ENCODE measurements around the gene TNFRSF21.
"Not testable (repeated sequence)": the region's sequence is repeated elsewhere in the genome, so short reads cannot be mapped to it uniquely, and the experiment has no call there.

The TNFRSF21 gene

GRCh38 chr6:47283993-47284392 lies 25.7 kb downstream of the TNFRSF21 start:
- H3K36me3 ChIP-seq: no peaks in the 10 kb centered on the region
- H3K27me3 ChIP-seq: no peaks in the 10 kb centered on the region
- H3K9me3 ChIP-seq: no peaks in the 10 kb centered on the region
- H3K27ac ChIP-seq: no peak overlapping the region
- TF ChIP-seq, protein P1, sequence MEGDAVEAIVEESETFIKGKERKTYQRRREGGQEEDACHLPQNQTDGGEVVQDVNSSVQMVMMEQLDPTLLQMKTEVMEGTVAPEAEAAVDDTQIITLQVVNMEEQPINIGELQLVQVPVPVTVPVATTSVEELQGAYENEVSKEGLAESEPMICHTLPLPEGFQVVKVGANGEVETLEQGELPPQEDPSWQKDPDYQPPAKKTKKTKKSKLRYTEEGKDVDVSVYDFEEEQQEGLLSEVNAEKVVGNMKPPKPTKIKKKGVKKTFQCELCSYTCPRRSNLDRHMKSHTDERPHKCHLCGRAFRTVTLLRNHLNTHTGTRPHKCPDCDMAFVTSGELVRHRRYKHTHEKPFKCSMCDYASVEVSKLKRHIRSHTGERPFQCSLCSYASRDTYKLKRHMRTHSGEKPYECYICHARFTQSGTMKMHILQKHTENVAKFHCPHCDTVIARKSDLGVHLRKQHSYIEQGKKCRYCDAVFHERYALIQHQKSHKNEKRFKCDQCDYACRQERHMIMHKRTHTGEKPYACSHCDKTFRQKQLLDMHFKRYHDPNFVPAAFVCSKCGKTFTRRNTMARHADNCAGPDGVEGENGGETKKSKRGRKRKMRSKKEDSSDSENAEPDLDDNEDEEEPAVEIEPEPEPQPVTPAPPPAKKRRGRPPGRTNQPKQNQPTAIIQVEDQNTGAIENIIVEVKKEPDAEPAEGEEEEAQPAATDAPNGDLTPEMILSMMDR (IDR thresholded peaks at IDR 0.05): no peak
- H3K4me3 ChIP-seq (ENCODE audit: low read depth in 1 of 2, low read length in 1 of 2): no peak overlapping the region
- no peaks in the 10 kb centered on the region for H3K4me1 ChIP-seq (ENCODE audit: control insufficient read depth in 1 of 2, insufficient read depth in 1 of 2, low read depth in 1 of 2, low read length in 1 of 2)

DNA sequence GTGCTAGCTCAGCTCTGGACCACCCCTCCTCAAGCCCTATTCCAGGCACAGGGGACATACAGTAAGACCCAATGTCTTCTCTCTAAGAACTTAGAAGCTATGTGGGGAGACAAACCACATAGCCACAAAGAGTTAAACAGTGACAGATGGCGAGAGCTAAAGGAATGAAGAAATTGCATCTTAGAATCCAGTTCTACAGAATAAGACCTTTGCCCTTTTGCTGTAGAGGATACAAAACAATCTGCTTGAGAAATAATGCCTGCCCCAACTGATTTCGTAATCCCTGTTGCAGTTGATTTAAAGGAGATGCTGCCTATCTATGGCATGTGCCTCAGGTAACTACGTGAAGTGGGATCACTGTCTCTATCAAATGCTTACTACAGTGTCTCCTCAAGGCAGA lies 31.2 kb downstream of the TNFRSF21 start:
- TF ChIP-seq, protein P1 (IDR thresholded peaks at IDR 0.05): no peak
- no peak overlapping the region for H3K27ac ChIP-seq
- no peak overlapping the region for H3K4me3 ChIP-seq (ENCODE audit: low read depth in 1 of 2, low read length in 1 of 2)
- no peaks in the 10 kb centered on the region for H3K9me3 ChIP-seq
- no peaks in the 10 kb centered on the region for H3K4me1 ChIP-seq (ENCODE audit: control insufficient read depth in 1 of 2, insufficient read depth in 1 of 2, low read depth in 1 of 2, low read length in 1 of 2)
- no peaks in the 10 kb centered on the region for H3K36me3 ChIP-seq
- H3K27me3 ChIP-seq: no peaks in the 10 kb centered on the region

GRCh38 chr6:47277702-47278101 lies 32.0 kb downstream of the TNFRSF21 start:
- TF ChIP-seq, protein P1 (IDR thresholded peaks at IDR 0.05): no peak
- no peaks in the 10 kb centered on the region for H3K9me3 ChIP-seq
- H3K27ac ChIP-seq: no peak overlapping the region
- no peak overlapping the region for H3K4me3 ChIP-seq (ENCODE audit: low read depth in 1 of 2, low read length in 1 of 2)
- no peaks in the 10 kb centered on the region for H3K4me1 ChIP-seq (ENCODE audit: control insufficient read depth in 1 of 2, insufficient read depth in 1 of 2, low read depth in 1 of 2, low read length in 1 of 2)
- no peaks in the 10 kb centered on the region for H3K36me3 ChIP-seq
- no peaks in the 10 kb centered on the region for H3K27me3 ChIP-seq

- TF ChIP-seq, protein P1 (IDR thresholded peaks at IDR 0.05): no peak
Observed at GRCh38 chr6:47276377-47276776, 33.3 kb downstream of the TNFRSF21 start.

DNA sequence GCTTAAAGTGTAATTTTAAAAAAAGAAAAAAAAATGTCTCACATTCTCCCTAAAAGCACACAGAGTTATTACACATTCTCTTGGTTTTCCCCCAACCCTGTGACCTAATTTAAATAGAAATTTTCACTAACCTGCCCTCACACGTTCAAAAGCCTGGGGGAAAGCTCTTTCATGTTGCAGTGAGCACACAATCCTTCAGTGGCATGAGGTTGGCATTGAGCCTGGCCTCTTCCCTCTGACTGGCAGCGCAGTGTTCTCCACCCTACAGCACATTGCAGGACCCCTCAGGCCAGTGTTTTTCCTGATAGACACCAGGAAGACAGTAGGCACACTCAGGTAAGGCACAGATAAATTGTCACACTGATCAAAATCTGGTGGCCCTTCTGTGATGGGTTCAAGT lies 34.1 kb downstream of the TNFRSF21 start:
- Histone ChIP-seq H3K4me1 (ENCODE audit: control insufficient read depth in 1 of 2, insufficient read depth in 1 of 2, low read depth in 1 of 2, low read length in 1 of 2) (no peaks in the 10 kb centered on the region), H3K9me3 (no peaks in the 10 kb centered on the region), H3K4me3 (ENCODE audit: low read depth in 1 of 2, low read length in 1 of 2) (no peak overlapping the region), H3K27ac (no peak overlapping the region), H3K36me3 (no peaks in the 10 kb centered on the region), H3K27me3 (no peaks in the 10 kb centered on the region)
- TF ChIP-seq, protein P1 (IDR thresholded peaks at IDR 0.05): no peak

More at GRCh38 chr6:47276377-47276776, 33.3 kb downstream of the TNFRSF21 start:
- H3K27ac ChIP-seq: no peak overlapping the region
- no peaks in the 10 kb centered on the region for H3K4me1 ChIP-seq (ENCODE audit: control insufficient read depth in 1 of 2, insufficient read depth in 1 of 2, low read depth in 1 of 2, low read length in 1 of 2)
- H3K27me3 ChIP-seq: no peaks in the 10 kb centered on the region
- no peaks in the 10 kb centered on the region for H3K36me3 ChIP-seq
- no peaks in the 10 kb centered on the region for H3K9me3 ChIP-seq
- H3K4me3 ChIP-seq (ENCODE audit: low read depth in 1 of 2, low read length in 1 of 2): no peak overlapping the region

GRCh38 chr6:47275132-47275531 lies 34.6 kb downstream of the TNFRSF21 start:
- H3K27me3 ChIP-seq; H3K9me3 ChIP-seq; H3K36me3 ChIP-seq; H3K27ac ChIP-seq; H3K4me1 ChIP-seq (ENCODE audit: control insufficient read depth in 1 of 2, insufficient read depth in 1 of 2, low read depth in 1 of 2, low read length in 1 of 2); H3K4me3 ChIP-seq (ENCODE audit: low read depth in 1 of 2, low read length in 1 of 2): not testable (repeated sequence)

Measured in neutrophil (primary cell).